ENCODE data around the gene TOGARAM2. TPM values are rescaled to one million over a fixed set of nuclear protein-coding genes. Genes with fewer than 3 reads are reported as not detected.

TOGARAM2 gene
- total RNA-seq, 1 donor = 0.43 TPM

- no peak overlapping the region for H3K4me3 ChIP-seq (ENCODE audit: low read depth, low read length)
- no peak for DNase-seq (ENCODE audit: low read depth)
- TF ChIP-seq, protein P1, sequence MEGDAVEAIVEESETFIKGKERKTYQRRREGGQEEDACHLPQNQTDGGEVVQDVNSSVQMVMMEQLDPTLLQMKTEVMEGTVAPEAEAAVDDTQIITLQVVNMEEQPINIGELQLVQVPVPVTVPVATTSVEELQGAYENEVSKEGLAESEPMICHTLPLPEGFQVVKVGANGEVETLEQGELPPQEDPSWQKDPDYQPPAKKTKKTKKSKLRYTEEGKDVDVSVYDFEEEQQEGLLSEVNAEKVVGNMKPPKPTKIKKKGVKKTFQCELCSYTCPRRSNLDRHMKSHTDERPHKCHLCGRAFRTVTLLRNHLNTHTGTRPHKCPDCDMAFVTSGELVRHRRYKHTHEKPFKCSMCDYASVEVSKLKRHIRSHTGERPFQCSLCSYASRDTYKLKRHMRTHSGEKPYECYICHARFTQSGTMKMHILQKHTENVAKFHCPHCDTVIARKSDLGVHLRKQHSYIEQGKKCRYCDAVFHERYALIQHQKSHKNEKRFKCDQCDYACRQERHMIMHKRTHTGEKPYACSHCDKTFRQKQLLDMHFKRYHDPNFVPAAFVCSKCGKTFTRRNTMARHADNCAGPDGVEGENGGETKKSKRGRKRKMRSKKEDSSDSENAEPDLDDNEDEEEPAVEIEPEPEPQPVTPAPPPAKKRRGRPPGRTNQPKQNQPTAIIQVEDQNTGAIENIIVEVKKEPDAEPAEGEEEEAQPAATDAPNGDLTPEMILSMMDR (IDR thresholded peaks at IDR 0.05; ENCODE audit: insufficient read depth, low read depth, low read length) = no peak
Observed at GRCh38 chr2:29035016-29035745, 54.1 kb downstream of the TOGARAM2 start.

- TF ChIP-seq, protein P1 (IDR thresholded peaks at IDR 0.05; ENCODE audit: insufficient read depth, low read depth, low read length) = no peak
- no peak overlapping the region for H3K4me3 ChIP-seq (ENCODE audit: low read depth, low read length)
- no peak for DNase-seq (ENCODE audit: low read depth)
Observed at GRCh38 chr2:29039718-29040480, 58.8 kb downstream of the TOGARAM2 start.

DNA sequence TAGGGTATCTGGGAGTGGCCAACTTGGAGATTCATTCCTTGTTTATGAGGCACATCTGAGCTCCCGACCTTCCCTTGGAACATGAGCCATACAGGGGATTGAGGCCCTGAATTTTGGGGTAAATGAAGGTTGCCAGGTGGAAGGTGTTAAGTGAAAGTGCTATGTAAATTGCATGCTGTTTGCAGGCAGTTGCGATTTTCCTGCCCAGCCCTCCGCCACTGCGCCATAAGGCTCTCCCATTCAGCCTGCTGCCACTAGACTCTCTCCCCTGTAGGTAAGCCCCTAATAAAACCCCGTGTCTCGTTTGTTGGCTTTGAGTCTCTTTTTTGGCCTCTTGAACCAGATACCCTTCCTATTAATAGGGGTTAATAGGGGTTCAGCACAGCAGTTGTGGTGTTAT, 59.5 kb downstream of the TOGARAM2 start:
- no peak overlapping the region for H3K4me3 ChIP-seq (ENCODE audit: low read depth, low read length)
- TF ChIP-seq, protein P1 (IDR thresholded peaks at IDR 0.05; ENCODE audit: insufficient read depth, low read depth, low read length) = no peak
- DNase-seq (ENCODE audit: low read depth) = no peak

DNA sequence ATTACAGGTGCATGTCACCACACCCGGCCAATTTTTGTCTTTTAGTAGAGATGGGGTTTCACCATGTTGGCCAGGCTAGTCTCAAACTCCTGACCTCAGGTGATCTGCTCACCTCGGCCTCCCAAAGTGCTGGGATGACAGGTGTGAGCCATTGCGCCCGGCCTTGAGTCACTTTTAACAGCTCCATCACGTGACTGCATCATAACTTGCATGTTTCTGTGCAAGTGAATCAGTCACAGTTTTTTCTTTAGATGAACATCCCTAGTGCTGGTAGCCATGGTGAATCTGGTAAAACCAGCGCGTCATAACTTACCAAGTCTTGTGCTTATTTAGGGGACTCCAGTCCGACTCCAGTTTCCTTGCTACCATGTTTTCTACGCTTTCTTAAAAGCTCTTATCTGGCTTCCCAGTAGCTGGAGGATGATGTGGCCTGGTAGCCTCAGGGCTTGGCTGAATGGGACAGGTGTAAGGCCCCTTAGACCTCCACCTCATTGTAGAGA, 60.1 kb downstream of the TOGARAM2 start:
- no peak for DNase-seq (ENCODE audit: low read depth)
- TF ChIP-seq, protein P1 (IDR thresholded peaks at IDR 0.05; ENCODE audit: insufficient read depth, low read depth, low read length) = no peak
- no peak overlapping the region for H3K4me3 ChIP-seq (ENCODE audit: low read depth, low read length)

DNA sequence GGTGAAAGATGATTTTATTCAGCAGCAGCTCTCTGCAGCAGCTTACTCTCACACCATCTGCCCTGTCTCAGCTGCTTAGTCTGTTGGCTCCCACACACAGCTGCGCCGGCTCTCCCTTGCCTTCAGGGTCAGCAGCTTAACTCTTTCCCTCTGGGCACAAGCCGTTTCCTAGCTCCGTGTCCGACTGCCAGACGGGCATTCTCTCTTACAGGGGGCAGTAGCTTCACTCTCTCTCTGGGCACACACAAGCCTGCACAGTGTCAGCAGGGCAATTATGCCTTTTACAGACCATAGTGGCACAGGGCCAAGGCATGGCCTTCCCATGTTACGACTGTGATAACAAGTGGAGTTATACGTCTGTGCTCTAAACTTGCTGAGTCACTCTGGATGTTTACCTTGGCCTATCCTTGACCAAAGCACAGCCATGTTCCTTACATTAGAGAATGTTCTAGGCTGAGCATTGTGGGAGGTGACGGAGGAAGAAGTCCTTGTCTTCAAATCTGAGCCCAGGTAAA, 61.5 kb downstream of the TOGARAM2 start:
- peak; percentile 76 for DNase-seq (ENCODE audit: low read depth)
- TF ChIP-seq, protein P1 (IDR thresholded peaks at IDR 0.05; ENCODE audit: insufficient read depth, low read depth, low read length) = no peak
- no peak overlapping the region for H3K4me3 ChIP-seq (ENCODE audit: low read depth, low read length)

DNA sequence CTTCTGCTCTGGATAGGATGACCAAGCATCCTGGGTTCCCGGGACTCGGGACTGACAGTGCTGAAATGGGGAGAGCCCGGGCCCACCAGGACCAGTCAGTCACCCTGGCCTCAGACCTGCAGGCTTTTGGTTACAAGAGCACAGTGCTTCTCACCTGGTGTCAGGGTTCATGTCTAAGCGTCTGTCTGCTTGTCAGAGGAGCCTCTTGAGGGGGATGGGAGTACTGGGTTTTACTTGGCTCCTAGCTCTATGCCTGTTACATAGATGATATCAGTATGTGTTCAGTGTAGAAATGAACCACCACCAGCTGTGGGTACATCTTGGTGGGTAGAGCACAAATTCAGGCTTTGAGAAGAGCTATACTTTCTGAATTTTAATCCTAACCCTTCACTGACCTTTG, 63.4 kb downstream of the TOGARAM2 start:
- no peak for DNase-seq (ENCODE audit: low read depth)
- TF ChIP-seq, protein P1 (IDR thresholded peaks at IDR 0.05; ENCODE audit: insufficient read depth, low read depth, low read length) = no peak
- H3K4me3 ChIP-seq (ENCODE audit: low read depth, low read length) = no peak overlapping the region
